Activated T-helper 17 cell treated with anti-CD3 and anti-CD28 coated beads, Interleukin-2, amount 50 U/mL, for 72 hours (primary cell): ENCODE results near the gene STX1A. TPM values are rescaled to one million over a fixed set of nuclear protein-coding genes. Genes with fewer than 3 reads are reported as not detected.

Experiments
- total RNA-seq, 2 donors: library from RNA; stranded (reverse); gene quantifications; one replicate each; pipeline ENCODE4 v1.2.3, GENCODE V29; 2022

STX1A gene
- total RNA-seq, 2 donors from 2014 or later = 16.8 to 40.9 TPM

Other genes starting within 250 kb of the STX1A start
- gene BAZ1B, start 197.4 kb downstream of the STX1A start, total RNA-seq = 100 to 1,000 TPM in 1 of 2 donors, 10 to 100 TPM in 1; 59.7 to 102 TPM
- gene BCL7B, start 162.0 kb downstream of the STX1A start, total RNA-seq = 10 to 100 TPM; 52.4 to 76.7 TPM
- 10 to 100 TPM; 34.7 to 43.5 TPM for gene TBL2, start 141.1 kb downstream of the STX1A start, total RNA-seq
- not detected for gene MLXIPL, start 95.1 kb downstream of the STX1A start, total RNA-seq
- gene VPS37D, start 51.8 kb downstream of the STX1A start, total RNA-seq = under 1 TPM; 0.15 to 0.48 TPM
- 1 to 10 TPM; 5.3 to 7.6 TPM for gene DNAJC30, start 36.2 kb downstream of the STX1A start, total RNA-seq
- gene BUD23, start 36.1 kb downstream of the STX1A start, total RNA-seq = 10 to 100 TPM; 54.6 to 82.3 TPM
- 10 to 100 TPM; 11.9 to 21.2 TPM for gene ABHD11, start 19.1 kb upstream of the STX1A start, total RNA-seq
- not detected for gene CLDN3, start 50.6 kb upstream of the STX1A start, total RNA-seq
- under 1 TPM in 1 of 2 donors, not detected in 1; 0.26 TPM for gene CLDN4, start 111.3 kb upstream of the STX1A start, total RNA-seq
- 1 to 10 TPM in 1 of 2 donors, under 1 TPM in 1; 0.76 to 1.5 TPM for gene METTL27, start 122.8 kb upstream of the STX1A start, total RNA-seq
- not detected for gene TMEM270, start 141.5 kb upstream of the STX1A start, total RNA-seq